ENCODE measurements around the gene BBS10.
"Not testable (repeated sequence)": the region's sequence is repeated elsewhere in the genome, so short reads cannot be mapped to it uniquely, and the experiment has no call there.

Gene BBS10

GRCh38 chr12:76366163-76366562, 17.9 kb upstream of the BBS10 start:
- Histone ChIP-seq H3K18ac (ENCODE audit: low read length) (no peak overlapping the region), H3K56ac (ENCODE audit: low read length) (no peak overlapping the region), H3K4ac (ENCODE audit: low read depth, low read length) (no peak overlapping the region), H2AK5ac (ENCODE audit: low read length) (no peak overlapping the region), H2BK15ac (replicated peaks; ENCODE audit: low read depth) (no peak overlapping the region), H3K9ac (ENCODE audit: low read length) (no peak overlapping the region), H4K8ac (ENCODE audit: low read depth, low read length) (no peak overlapping the region), H3K27ac (ENCODE audit: low read depth, low read length) (no peak overlapping the region), H3K4me2 (ENCODE audit: low read length) (no peak overlapping the region), H3K27me3 (ENCODE audit: insufficient read depth, low read length, poor library complexity) (no peaks in the 10 kb centered on the region), H3K79me2 (ENCODE audit: control insufficient read depth, insufficient read depth, low read length) (no peaks in the 10 kb centered on the region), H4K5ac (ENCODE audit: low read length) (no peak overlapping the region), H2BK120ac (ENCODE audit: low read depth, low read length) (no peak overlapping the region), H3K79me1 (ENCODE audit: low read length) (no peaks in the 10 kb centered on the region), H2BK5ac (ENCODE audit: low read length) (no peak overlapping the region), H3K23ac (ENCODE audit: low read length) (no peak overlapping the region), H3K36me3 (ENCODE audit: control insufficient read depth, insufficient read depth, low read length) (no peaks in the 10 kb centered on the region), H3K4me3 (ENCODE audit: low read length) (no peak overlapping the region), H3K4me1 (ENCODE audit: control insufficient read depth, low read depth, low read length) (no peaks in the 10 kb centered on the region)
- no CpG with 5 or more reads among the region's 1 CpG for WGBS (ENCODE audit: extremely low coverage, insufficient coverage, low lambda C conversion rate)
- DNase-seq: no peak

GRCh38 chr12:76364131-76364530, 15.9 kb upstream of the BBS10 start:
- H3K27me3 ChIP-seq (ENCODE audit: insufficient read depth, low read length, poor library complexity); H3K18ac ChIP-seq (ENCODE audit: low read length); H3K27ac ChIP-seq (ENCODE audit: low read depth, low read length); H2BK120ac ChIP-seq (ENCODE audit: low read depth, low read length); H4K8ac ChIP-seq (ENCODE audit: low read depth, low read length); H3K56ac ChIP-seq (ENCODE audit: low read length); H3K4me3 ChIP-seq (ENCODE audit: low read length); H3K4me1 ChIP-seq (ENCODE audit: control insufficient read depth, low read depth, low read length); H3K79me1 ChIP-seq (ENCODE audit: low read length); H3K23ac ChIP-seq (ENCODE audit: low read length); H3K9ac ChIP-seq (ENCODE audit: low read length); H4K5ac ChIP-seq (ENCODE audit: low read length); H3K36me3 ChIP-seq (ENCODE audit: control insufficient read depth, insufficient read depth, low read length); H2AK5ac ChIP-seq (ENCODE audit: low read length); H2BK15ac ChIP-seq (replicated peaks; ENCODE audit: low read depth); H3K79me2 ChIP-seq (ENCODE audit: control insufficient read depth, insufficient read depth, low read length); H3K4me2 ChIP-seq (ENCODE audit: low read length); DNase-seq; H2BK5ac ChIP-seq (ENCODE audit: low read length); H3K4ac ChIP-seq (ENCODE audit: low read depth, low read length): not testable (repeated sequence)
- no CpG with 5 or more reads among the region's 5 CpGs for WGBS (ENCODE audit: extremely low coverage, insufficient coverage, low lambda C conversion rate)

DNA sequence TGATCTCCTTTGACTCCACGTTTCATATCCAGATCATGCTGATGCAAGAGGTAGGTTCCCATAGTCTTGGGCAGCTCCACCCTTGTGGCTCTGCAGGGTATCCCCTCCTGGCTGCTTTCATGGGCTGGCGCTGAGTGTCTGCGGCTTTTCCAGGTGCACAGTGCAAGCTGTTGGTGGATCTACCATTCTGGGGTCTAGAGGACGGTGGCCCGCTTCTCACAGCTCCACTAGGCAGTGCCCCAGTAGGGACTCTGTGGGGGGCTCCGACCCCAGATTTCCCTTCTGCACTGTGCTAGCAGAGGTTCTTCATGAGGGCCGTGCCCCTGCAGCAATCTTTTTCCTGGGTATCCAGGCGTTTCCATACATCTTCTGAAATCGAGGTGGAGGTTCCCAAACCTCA, 12.1 kb upstream of the BBS10 start:
- H3K79me2 ChIP-seq (ENCODE audit: control insufficient read depth, insufficient read depth, low read length): no peaks in the 10 kb centered on the region
- no peaks in the 10 kb centered on the region for H3K79me1 ChIP-seq (ENCODE audit: low read length)
- H3K9ac ChIP-seq (ENCODE audit: low read length): no peak overlapping the region
- H2BK5ac ChIP-seq (ENCODE audit: low read length): no peak overlapping the region
- no peak overlapping the region for H3K27ac ChIP-seq (ENCODE audit: low read depth, low read length)
- no CpG with 5 or more reads among the region's 9 CpGs for WGBS (ENCODE audit: extremely low coverage, insufficient coverage, low lambda C conversion rate)
- H3K56ac ChIP-seq (ENCODE audit: low read length): no peak overlapping the region
- H3K27me3 ChIP-seq (ENCODE audit: insufficient read depth, low read length, poor library complexity): no peaks in the 10 kb centered on the region
- no peak overlapping the region for H3K23ac ChIP-seq (ENCODE audit: low read length)
- no peak overlapping the region for H3K18ac ChIP-seq (ENCODE audit: low read length)
- H4K5ac ChIP-seq (ENCODE audit: low read length): no peak overlapping the region
- no peak overlapping the region for H2BK120ac ChIP-seq (ENCODE audit: low read depth, low read length)
- H2AK5ac ChIP-seq (ENCODE audit: low read length): no peak overlapping the region
- H3K4me1 ChIP-seq (ENCODE audit: control insufficient read depth, low read depth, low read length): no peaks in the 10 kb centered on the region
- no peak for DNase-seq
- H3K4me3 ChIP-seq (ENCODE audit: low read length): no peak overlapping the region
- H3K36me3 ChIP-seq (ENCODE audit: control insufficient read depth, insufficient read depth, low read length): no peaks in the 10 kb centered on the region
- no peak overlapping the region for H3K4me2 ChIP-seq (ENCODE audit: low read length)
- H4K8ac ChIP-seq (ENCODE audit: low read depth, low read length): no peak overlapping the region
- H2BK15ac ChIP-seq (replicated peaks; ENCODE audit: low read depth): no peak overlapping the region
- H3K4ac ChIP-seq (ENCODE audit: low read depth, low read length): no peak overlapping the region

DNA sequence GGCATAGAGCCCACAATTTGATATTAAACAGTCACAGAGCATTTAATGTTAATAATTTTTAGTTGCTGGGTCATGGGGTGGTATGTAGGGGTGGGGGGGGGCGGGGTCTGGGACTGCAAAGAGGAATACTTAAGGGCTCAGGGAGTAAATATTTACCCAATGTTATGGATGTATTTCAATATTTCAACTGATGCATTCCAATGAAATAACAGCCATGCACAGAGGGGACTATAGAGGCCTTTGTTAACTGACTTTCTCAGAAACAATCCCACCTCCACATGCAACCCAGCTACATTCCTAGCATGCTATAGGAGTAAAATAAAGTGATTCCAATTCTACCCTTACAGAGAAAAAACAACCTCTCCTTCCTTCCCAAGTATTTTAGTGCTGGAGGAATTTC, 7.9 kb upstream of the BBS10 start:
- Histone ChIP-seq H3K23ac (ENCODE audit: low read length) (no peak overlapping the region), H4K5ac (ENCODE audit: low read length) (no peak overlapping the region), H3K4me1 (ENCODE audit: control insufficient read depth, low read depth, low read length) (no peaks in the 10 kb centered on the region), H3K4me2 (ENCODE audit: low read length) (no peak overlapping the region), H2BK5ac (ENCODE audit: low read length) (no peak overlapping the region), H3K79me1 (ENCODE audit: low read length) (no peaks in the 10 kb centered on the region), H3K27ac (ENCODE audit: low read depth, low read length) (no peak overlapping the region), H2AK5ac (ENCODE audit: low read length) (no peak overlapping the region), H3K9ac (ENCODE audit: low read length) (no peak overlapping the region), H2BK120ac (ENCODE audit: low read depth, low read length) (no peak overlapping the region), H3K27me3 (ENCODE audit: insufficient read depth, low read length, poor library complexity) (no peaks in the 10 kb centered on the region), H3K56ac (ENCODE audit: low read length) (no peak overlapping the region), H4K8ac (ENCODE audit: low read depth, low read length) (no peak overlapping the region), H3K4ac (ENCODE audit: low read depth, low read length) (no peak overlapping the region), H3K36me3 (ENCODE audit: control insufficient read depth, insufficient read depth, low read length) (no peaks in the 10 kb centered on the region), H2BK15ac (replicated peaks; ENCODE audit: low read depth) (no peak overlapping the region), H3K4me3 (ENCODE audit: low read length) (no peak overlapping the region), H3K79me2 (ENCODE audit: control insufficient read depth, insufficient read depth, low read length) (no peaks in the 10 kb centered on the region), H3K18ac (ENCODE audit: low read length) (no peak overlapping the region)
- DNase-seq: peak; percentile 44
- WGBS (ENCODE audit: extremely low coverage, insufficient coverage, low lambda C conversion rate): no CpG with 5 or more reads among the region's 1 CpG

DNA sequence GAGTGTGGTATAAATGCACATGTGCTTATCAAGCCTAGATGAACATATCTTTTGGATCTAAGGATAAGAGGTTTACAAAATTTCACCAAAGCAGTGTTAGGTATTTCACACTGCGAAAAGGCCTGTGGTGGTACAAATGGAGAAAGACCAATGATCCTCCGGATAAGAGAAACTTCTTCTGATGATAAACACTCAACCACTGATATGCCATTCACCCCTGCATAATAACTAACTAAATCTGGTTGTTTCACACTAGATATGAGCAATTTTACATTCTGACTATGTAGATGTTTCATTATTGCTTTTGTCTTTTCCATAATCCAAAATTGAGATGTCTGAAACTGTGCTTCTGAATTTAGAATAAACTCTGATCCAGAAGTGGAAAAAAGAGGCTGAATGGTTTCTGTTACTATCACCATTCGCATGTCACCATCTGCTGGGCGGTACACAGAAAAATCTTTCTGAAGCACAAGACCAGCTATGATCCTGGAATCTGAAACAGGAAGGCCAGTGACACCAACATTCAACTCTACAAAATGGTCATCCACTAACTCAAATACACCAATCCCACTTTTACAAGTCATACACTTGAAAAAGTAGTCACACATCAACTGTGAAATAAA, 1.3 kb downstream of the BBS10 start:
- no peak overlapping the region for H4K8ac ChIP-seq (ENCODE audit: low read depth, low read length)
- no peak overlapping the region for H3K4ac ChIP-seq (ENCODE audit: low read depth, low read length)
- peak; percentile 43 for DNase-seq
- H3K4me3 ChIP-seq (ENCODE audit: low read length): no peak overlapping the region
- H3K79me2 ChIP-seq (ENCODE audit: control insufficient read depth, insufficient read depth, low read length): peaks cover 3% of the 10 kb centered on the region
- H3K4me2 ChIP-seq (ENCODE audit: low read length): no peak overlapping the region
- H3K4me1 ChIP-seq (ENCODE audit: control insufficient read depth, low read depth, low read length): no peaks in the 10 kb centered on the region
- no peak overlapping the region for H4K5ac ChIP-seq (ENCODE audit: low read length)
- H2AK5ac ChIP-seq (ENCODE audit: low read length): no peak overlapping the region
- peak overlapping the region; percentile 12 for H3K9ac ChIP-seq (ENCODE audit: low read length)
- WGBS (ENCODE audit: extremely low coverage, insufficient coverage, low lambda C conversion rate): no CpG with 5 or more reads among the region's 4 CpGs
- H3K36me3 ChIP-seq (ENCODE audit: control insufficient read depth, insufficient read depth, low read length): no peaks in the 10 kb centered on the region
- H3K27ac ChIP-seq (ENCODE audit: low read depth, low read length): no peak overlapping the region
- no peak overlapping the region for H2BK15ac ChIP-seq (replicated peaks; ENCODE audit: low read depth)
- H3K79me1 ChIP-seq (ENCODE audit: low read length): peaks cover 4% of the 10 kb centered on the region
- H3K27me3 ChIP-seq (ENCODE audit: insufficient read depth, low read length, poor library complexity): no peaks in the 10 kb centered on the region
- no peak overlapping the region for H2BK120ac ChIP-seq (ENCODE audit: low read depth, low read length)
- H3K23ac ChIP-seq (ENCODE audit: low read length): no peak overlapping the region
- no peak overlapping the region for H3K18ac ChIP-seq (ENCODE audit: low read length)
- H3K56ac ChIP-seq (ENCODE audit: low read length): no peak overlapping the region
- no peak overlapping the region for H2BK5ac ChIP-seq (ENCODE audit: low read length)

DNA sequence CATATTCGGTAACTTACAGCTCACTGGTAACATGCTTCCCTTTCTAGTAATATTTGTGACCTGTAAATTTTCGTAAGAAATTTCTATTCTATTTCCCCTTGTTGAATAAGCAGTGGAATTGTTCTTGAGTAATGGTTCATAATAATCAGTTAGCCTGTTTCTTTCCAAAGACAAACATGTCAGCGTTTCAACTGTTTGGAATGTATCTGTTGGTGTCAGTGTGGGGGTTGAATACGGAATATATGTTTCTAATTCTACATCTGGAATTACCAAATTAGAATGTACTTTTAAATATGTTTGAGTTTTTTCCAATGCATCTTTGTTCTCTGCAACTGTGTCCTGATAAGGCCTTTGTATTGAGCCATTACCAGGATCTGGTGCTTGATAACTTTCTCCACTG, 2.0 kb downstream of the BBS10 start:
- Histone ChIP-seq H3K9ac (ENCODE audit: low read length) (no peak overlapping the region), H4K5ac (ENCODE audit: low read length) (no peak overlapping the region), H3K18ac (ENCODE audit: low read length) (no peak overlapping the region), H3K23ac (ENCODE audit: low read length) (no peak overlapping the region), H2AK5ac (ENCODE audit: low read length) (no peak overlapping the region), H2BK5ac (ENCODE audit: low read length) (no peak overlapping the region), H3K27ac (ENCODE audit: low read depth, low read length) (no peak overlapping the region), H3K36me3 (ENCODE audit: control insufficient read depth, insufficient read depth, low read length) (no peaks in the 10 kb centered on the region), H2BK120ac (ENCODE audit: low read depth, low read length) (no peak overlapping the region), H3K79me2 (ENCODE audit: control insufficient read depth, insufficient read depth, low read length) (peaks cover 3% of the 10 kb centered on the region), H3K4me2 (ENCODE audit: low read length) (no peak overlapping the region), H3K4ac (ENCODE audit: low read depth, low read length) (no peak overlapping the region), H3K4me1 (ENCODE audit: control insufficient read depth, low read depth, low read length) (no peaks in the 10 kb centered on the region), H3K56ac (ENCODE audit: low read length) (no peak overlapping the region), H3K4me3 (ENCODE audit: low read length) (no peak overlapping the region), H2BK15ac (replicated peaks; ENCODE audit: low read depth) (no peak overlapping the region), H3K79me1 (ENCODE audit: low read length) (peaks cover 4% of the 10 kb centered on the region), H3K27me3 (ENCODE audit: insufficient read depth, low read length, poor library complexity) (no peaks in the 10 kb centered on the region), H4K8ac (ENCODE audit: low read depth, low read length) (peak overlapping the region; percentile 76)
- DNase-seq: no peak
- WGBS (ENCODE audit: extremely low coverage, insufficient coverage, low lambda C conversion rate): no CpG with 5 or more reads among the region's 4 CpGs

Measured in mesendoderm (in vitro differentiated cells).